ENCODE results near the gene CHN2. TPM values are rescaled to one million over a fixed set of nuclear protein-coding genes. Genes with fewer than 3 reads are reported as not detected.
A peak's percentile ranks its signal among the peaks of the same experiment; 100 is the strongest.

The CHN2 gene
- polyA plus RNA-seq, 1 donor from 2014 or later: 136 TPM

- TF ChIP-seq EZH2 (IDR thresholded peaks at IDR 0.05; ENCODE audit: borderline replicate concordance, insufficient read depth, low read length, poor library complexity, severe bottlenecking) (no peak), RAD21 (conservative IDR thresholded peaks at IDR 0.05) (no peak), TAF1 (IDR thresholded peaks at IDR 0.05; ENCODE audit: low read depth) (no peak), SMC3 (conservative IDR thresholded peaks at IDR 0.05; ENCODE audit: poor library complexity) (no peak), CTCF (IDR thresholded peaks at IDR 0.05; ENCODE audit: poor library complexity, severe bottlenecking) (no peak), EP300 (conservative IDR thresholded peaks at IDR 0.05; ENCODE audit: poor library complexity, severe bottlenecking) (no peak), MXI1 (conservative IDR thresholded peaks at IDR 0.05; ENCODE audit: poor library complexity, severe bottlenecking) (no peak), POLR2AphosphoS5 (IDR thresholded peaks at IDR 0.05) (no peak)
- TF ChIP-seq, protein P1, sequence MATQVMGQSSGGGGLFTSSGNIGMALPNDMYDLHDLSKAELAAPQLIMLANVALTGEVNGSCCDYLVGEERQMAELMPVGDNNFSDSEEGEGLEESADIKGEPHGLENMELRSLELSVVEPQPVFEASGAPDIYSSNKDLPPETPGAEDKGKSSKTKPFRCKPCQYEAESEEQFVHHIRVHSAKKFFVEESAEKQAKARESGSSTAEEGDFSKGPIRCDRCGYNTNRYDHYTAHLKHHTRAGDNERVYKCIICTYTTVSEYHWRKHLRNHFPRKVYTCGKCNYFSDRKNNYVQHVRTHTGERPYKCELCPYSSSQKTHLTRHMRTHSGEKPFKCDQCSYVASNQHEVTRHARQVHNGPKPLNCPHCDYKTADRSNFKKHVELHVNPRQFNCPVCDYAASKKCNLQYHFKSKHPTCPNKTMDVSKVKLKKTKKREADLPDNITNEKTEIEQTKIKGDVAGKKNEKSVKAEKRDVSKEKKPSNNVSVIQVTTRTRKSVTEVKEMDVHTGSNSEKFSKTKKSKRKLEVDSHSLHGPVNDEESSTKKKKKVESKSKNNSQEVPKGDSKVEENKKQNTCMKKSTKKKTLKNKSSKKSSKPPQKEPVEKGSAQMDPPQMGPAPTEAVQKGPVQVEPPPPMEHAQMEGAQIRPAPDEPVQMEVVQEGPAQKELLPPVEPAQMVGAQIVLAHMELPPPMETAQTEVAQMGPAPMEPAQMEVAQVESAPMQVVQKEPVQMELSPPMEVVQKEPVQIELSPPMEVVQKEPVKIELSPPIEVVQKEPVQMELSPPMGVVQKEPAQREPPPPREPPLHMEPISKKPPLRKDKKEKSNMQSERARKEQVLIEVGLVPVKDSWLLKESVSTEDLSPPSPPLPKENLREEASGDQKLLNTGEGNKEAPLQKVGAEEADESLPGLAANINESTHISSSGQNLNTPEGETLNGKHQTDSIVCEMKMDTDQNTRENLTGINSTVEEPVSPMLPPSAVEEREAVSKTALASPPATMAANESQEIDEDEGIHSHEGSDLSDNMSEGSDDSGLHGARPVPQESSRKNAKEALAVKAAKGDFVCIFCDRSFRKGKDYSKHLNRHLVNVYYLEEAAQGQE (IDR thresholded peaks at IDR 0.05; ENCODE audit: borderline replicate concordance): no peak
- H3K36me3 ChIP-seq (ENCODE audit: insufficient read depth, low read length): no peaks in the 10 kb centered on the region
- no peaks in the 10 kb centered on the region for H3F3A ChIP-seq (ENCODE audit: insufficient read depth, low read length, poor library complexity, severe bottlenecking)
- peaks cover 10% of the 10 kb centered on the region for H3K79me2 ChIP-seq (replicated peaks; ENCODE audit: insufficient read depth, low read length)
- H3K27ac ChIP-seq (ENCODE audit: low read length): peak overlapping the region; percentile 37
- no peak overlapping the region for H3K4me2 ChIP-seq (ENCODE audit: low read length)
- no peaks in the 10 kb centered on the region for H3K9me2 ChIP-seq (ENCODE audit: insufficient read depth, low read length)
- no peaks in the 10 kb centered on the region for H3K27me3 ChIP-seq (ENCODE audit: insufficient read depth, low read depth, low read length)
- peaks cover 3% of the 10 kb centered on the region for H4K20me1 ChIP-seq (ENCODE audit: insufficient read depth)
- H2AFZ ChIP-seq (ENCODE audit: low read depth, low read length): no peak overlapping the region
- H3K9ac ChIP-seq (ENCODE audit: low read length): no peak overlapping the region
- no peak overlapping the region for H3K4me3 ChIP-seq (ENCODE audit: low read length)
- no peaks in the 10 kb centered on the region for H3K9me3 ChIP-seq (ENCODE audit: low read length)
Measured at GRCh38 chr7:29291723-29292618, 97.4 kb downstream of the CHN2 start.

DNA sequence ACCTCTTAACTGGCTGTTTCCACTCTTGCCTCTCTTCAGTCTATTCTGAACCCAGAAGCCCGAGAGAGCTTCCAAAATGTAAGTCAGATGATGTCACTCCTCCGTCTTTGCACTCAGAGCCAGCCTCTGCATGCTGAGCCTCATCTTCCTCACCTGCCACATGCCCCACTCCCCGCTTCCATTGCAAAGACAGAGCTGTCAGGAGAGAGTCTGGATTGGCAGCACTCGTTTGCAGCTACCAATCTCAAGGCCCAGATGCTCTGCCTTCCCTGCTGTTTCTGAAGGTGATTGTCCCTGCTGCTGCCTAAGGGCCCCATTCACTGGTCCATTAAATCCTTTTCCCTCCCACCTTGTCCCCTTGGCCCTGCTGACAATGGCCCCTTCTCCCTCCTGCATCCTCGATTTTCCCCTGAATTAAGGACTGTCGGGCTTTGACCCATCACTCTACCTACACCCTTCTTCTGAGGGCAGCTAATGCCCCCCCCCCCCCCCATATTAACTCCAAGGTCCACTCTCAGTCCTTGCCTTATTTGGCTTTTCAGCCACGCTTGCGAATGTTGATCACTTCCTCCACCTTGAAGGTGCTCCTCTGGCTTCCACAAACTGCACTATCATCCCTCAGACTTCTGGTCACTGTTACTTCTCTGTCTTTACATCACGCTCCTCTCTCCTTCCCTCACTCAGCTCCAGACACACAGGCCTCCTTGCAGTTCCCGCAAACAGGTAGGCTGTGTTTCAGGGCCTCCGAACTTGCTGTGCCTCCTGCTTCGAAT is 98.5 kb downstream of the CHN2 start:
- H3K27ac ChIP-seq (ENCODE audit: low read length): peak overlapping the region; percentile 37
- peaks cover 3% of the 10 kb centered on the region for H4K20me1 ChIP-seq (ENCODE audit: insufficient read depth)
- H3K9ac ChIP-seq (ENCODE audit: low read length): no peak overlapping the region
- peak overlapping the region; percentile 28 for H3K4me3 ChIP-seq (ENCODE audit: low read length)
- H3K4me2 ChIP-seq (ENCODE audit: low read length): no peak overlapping the region
- TF ChIP-seq EP300 (conservative IDR thresholded peaks at IDR 0.05; ENCODE audit: poor library complexity, severe bottlenecking): peak; percentile 28
- TF ChIP-seq TAF1 (IDR thresholded peaks at IDR 0.05; ENCODE audit: low read depth): no peak
- no peak for TF ChIP-seq CTCF (IDR thresholded peaks at IDR 0.05; ENCODE audit: poor library complexity, severe bottlenecking)
- H3K27me3 ChIP-seq (ENCODE audit: insufficient read depth, low read depth, low read length): no peaks in the 10 kb centered on the region
- H3K36me3 ChIP-seq (ENCODE audit: insufficient read depth, low read length): no peaks in the 10 kb centered on the region
- peaks cover 7% of the 10 kb centered on the region for H3K79me2 ChIP-seq (replicated peaks; ENCODE audit: insufficient read depth, low read length)
- no peaks in the 10 kb centered on the region for H3K9me3 ChIP-seq (ENCODE audit: low read length)
- no peaks in the 10 kb centered on the region for H3K9me2 ChIP-seq (ENCODE audit: insufficient read depth, low read length)
- no peak overlapping the region for H2AFZ ChIP-seq (ENCODE audit: low read depth, low read length)
- H3F3A ChIP-seq (ENCODE audit: insufficient read depth, low read length, poor library complexity, severe bottlenecking): no peaks in the 10 kb centered on the region
